Endothelial cell of umbilical vein (primary cell): ENCODE data around the gene CLCN5. TPM values are rescaled to one million over a fixed set of nuclear protein-coding genes. Genes with fewer than 3 reads are reported as not detected.

Experiments
- BruUV-seq: library from RNA; stranded (reverse); fragments of 400-500 nt; replicated peaks from 2 replicates; lab custom pipeline; 2021; lab: Mats Ljungman, UMichigan
- CTCF ChIA-PET: fragments of 300-600, 350-600 bp; sonication (Branson Sonifier 250); formaldehyde crosslinking; loops from one replicate; lab custom pipeline; 2021; ENCODE audit warnings: antibody characterized with exemption, inconsistent platforms; lab: Charles Lee
- POLR2A ChIA-PET: fragments of 300-600, 350-600 bp; sonication (Branson Sonifier 250); formaldehyde crosslinking; loops from one replicate; lab custom pipeline; 2021; ENCODE audit warnings: antibody characterized with exemption, inconsistent platforms; lab: Charles Lee
- DNase-seq: peaks from one replicate; pipeline ENCODE4 v3.0.0-alpha.2; 2011; ENCODE audit warnings: low read depth, low spot score
- FAIRE-seq: peaks from 2 replicates; lab custom pipeline; 2011; peaks lifted over from hg19 to GRCh38; lab: Jason Lieb, UNC
- H2AFZ ChIP-seq: 2 replicates; pipeline ENCODE4 v1.6.0; 2012; ENCODE audit warnings: low read depth, low read length, control low read depth, inconsistent platforms
- H3K27ac ChIP-seq: 2 replicates; pipeline ENCODE4 v1.5.1; 2011; ENCODE audit warnings: low read depth, mild to moderate bottlenecking, control low read depth, low read length, moderate library complexity; ENCODE audit not compliant: insufficient read depth
- H3K27me3 ChIP-seq, 2 experiments: 2 replicates each; pipeline versions ENCODE4 v1.6.0 to v1.6.1; 2011; ENCODE audit warnings: low read length in 2 of 2, mixed read lengths in 1 of 2; ENCODE audit not compliant: control insufficient read depth in 2 of 2, insufficient read depth in 2 of 2
- H3K36me3 ChIP-seq, 2 experiments: 2 replicates in 1 of 2; 3 replicates in 1 of 2; pipeline ENCODE4 v1.5.1; 2011; ENCODE audit warnings: low read length in 2 of 2, mild to moderate bottlenecking in 1 of 2, moderate library complexity in 1 of 2; ENCODE audit not compliant: control insufficient read depth in 2 of 2, insufficient read depth in 2 of 2; ENCODE audit errors: extremely low read depth in 1 of 2
- H3K4me1 ChIP-seq: 3 replicates; pipeline ENCODE4 v1.5.1; 2011; ENCODE audit warnings: mild to moderate bottlenecking, low read length; ENCODE audit not compliant: control insufficient read depth, insufficient read depth; ENCODE audit errors: extremely low read depth
- H3K4me2 ChIP-seq: 2 replicates; pipeline ENCODE4 v1.6.1; 2011; ENCODE audit warnings: low read length, control low read depth, mixed read lengths; ENCODE audit not compliant: insufficient read depth
- H3K4me3 ChIP-seq, 3 experiments: fragments of 200-600 bp in 1 of 3; sonication (generic), shearing (Covaris generic) in 1 of 3; replicated peaks in 1 of 3; 2 replicates each; pipeline ENCODE4 v1.5.1; 2011 to 2016; ENCODE audit warnings: control low read depth in 3 of 3, low read length in 3 of 3, mild to moderate bottlenecking in 2 of 3, inconsistent platforms in 1 of 3, low read depth in 1 of 3, moderate library complexity in 1 of 3; ENCODE audit not compliant: insufficient read depth in 1 of 3
- H3K79me2 ChIP-seq: 2 replicates; pipeline ENCODE4 v1.6.0; 2012; ENCODE audit warnings: low read length, inconsistent platforms; ENCODE audit not compliant: control insufficient read depth, insufficient read depth
- H3K9ac ChIP-seq: replicated peaks from 2 replicates; pipeline ENCODE3; 2011; ENCODE audit warnings: low read length, control low read depth; ENCODE audit not compliant: insufficient read depth; ENCODE audit errors: extremely low read depth
- H3K9me1 ChIP-seq: replicated peaks from 3 replicates; pipeline ENCODE4 v1.6.0; 2011; ENCODE audit warnings: mild to moderate bottlenecking, low read length; ENCODE audit not compliant: control insufficient read depth, insufficient read depth; ENCODE audit errors: extremely low read depth
- H3K9me3 ChIP-seq: replicated peaks from 2 replicates; pipeline ENCODE4 v1.5.1; 2012; ENCODE audit warnings: low read length, inconsistent platforms; ENCODE audit not compliant: control insufficient read depth, insufficient read depth
- H4K20me1 ChIP-seq: replicated peaks from 2 replicates; pipeline ENCODE3; 2011; ENCODE audit warnings: mild to moderate bottlenecking, low read length; ENCODE audit not compliant: control insufficient read depth, insufficient read depth; ENCODE audit errors: extremely low read depth
- CTCF ChIP-seq, 2 donors: IDR thresholded peaks; 1 replicate in 1 of 2; 2 replicates in 1 of 2; pipeline ENCODE4 v1.5.1; 2011; ENCODE audit warnings: low read length in 2 of 2, mild to moderate bottlenecking in 2 of 2, moderate library complexity in 2 of 2, control low read depth in 1 of 2, inconsistent platforms in 1 of 2, low read depth in 1 of 2; ENCODE audit not compliant: insufficient read depth in 1 of 2; ENCODE audit errors: extremely low read depth in 1 of 2
- EZH2 ChIP-seq: IDR thresholded peaks from 2 replicates; pipeline ENCODE4 v1.6.1; 2012; ENCODE audit warnings: borderline replicate concordance, low read depth, mild to moderate bottlenecking, moderate library complexity, low read length, inconsistent platforms; ENCODE audit not compliant: severe bottlenecking
- FOS ChIP-seq: IDR thresholded peaks from 2 replicates; pipeline ENCODE4 v1.6.1; 2011; ENCODE audit warnings: mild to moderate bottlenecking, low read length, moderate library complexity, borderline replicate concordance; ENCODE audit not compliant: insufficient read depth
- GATA2 ChIP-seq: IDR thresholded peaks from 2 replicates; pipeline ENCODE4 v1.7.0; 2011; ENCODE audit warnings: low read depth, mild to moderate bottlenecking, moderate library complexity, mixed read lengths, low read length; ENCODE audit not compliant: insufficient read length, insufficient read depth
- JUN ChIP-seq: IDR thresholded peaks from 2 replicates; pipeline ENCODE4 v1.6.1; 2011; ENCODE audit warnings: borderline replicate concordance, low read depth; ENCODE audit not compliant: insufficient read length, insufficient read depth
- MYC ChIP-seq: IDR thresholded peaks from one replicate; pipeline ENCODE4 v1.6.1; 2011; ENCODE audit warnings: mild to moderate bottlenecking, low read depth, low read length
- POLR2A ChIP-seq: IDR thresholded peaks from 2 replicates; pipeline ENCODE4 v1.6.1; 2012; ENCODE audit warnings: low read depth, mild to moderate bottlenecking, control low read depth, low read length
- POLR2AphosphoS5 ChIP-seq: IDR thresholded peaks from 2 replicates; pipeline ENCODE4 v1.6.1; 2012; ENCODE audit warnings: low read depth, mild to moderate bottlenecking, control low read depth, low read length, moderate library complexity; ENCODE audit not compliant: insufficient read depth
- dilution Hi-C: fragments of 300-500 bp; cut with MboI; formaldehyde crosslinking; loops from one replicate; pipeline ENCODE4 v1.15.0; 2019; ENCODE audit warnings: low sequenced_read_pairs; ENCODE audit not compliant: extremely low pct_ligation_motif_present
- intact Hi-C: fragments of 100-400 bp; cut with micrococcal nuclease; formaldehyde crosslinking; loops from one replicate; pipeline ENCODE4 v1.10.0; 2022
- polyA plus RNA-seq, 4 experiments: library from polyadenylated mRNA; depleted of rRNA in 3 of 4; stranded (reverse) in 3 of 4; unstranded in 1 of 4; fragments of >200 nt; gene quantifications; 2 replicates each; pipeline versions ENCODE4 v1.2.1 to v1.2.3, GENCODE V29; 2011 to 2012; ENCODE audit warnings: missing spikeins in 1 of 4
- total RNA-seq: library from RNA; stranded (reverse); gene quantifications from 2 replicates; pipeline ENCODE4 v1.2.3, GENCODE V29; 2021

The CLCN5 gene
- total and polyA plus RNA-seq, 2 donors (not counting 3 experiments of a cell fraction or from before 2014, with no cell fraction given): 3.1 to 12.9 TPM

GRCh38 chrX:50098749-50099148, 176.4 kb downstream of the CLCN5 start:
- H3K27ac ChIP-seq: no peak overlapping the region
- ChIA-PET POLR2A (no interaction called here), CTCF (interaction anchor here (1.0 to 5.6 kb wide), 4 partner anchors 107 to 583 kb away, joined by 3 to 63 read pairs (median 16); partner anchors contain the start of gene CCNB3)
- no TSS peak for BruUV-seq
- no peak for FAIRE-seq
- no peaks in the 10 kb centered on the region for H3K9me3 ChIP-seq
- H4K20me1 ChIP-seq: no peaks in the 10 kb centered on the region
- dilution Hi-C loops: no loop called here
- no peak overlapping the region for H3K4me3 ChIP-seq
- TF ChIP-seq GATA2: no peak
- TF ChIP-seq CTCF (IDR thresholded peaks at IDR 0.05; ENCODE audit: extremely low read depth in 1 of 2, insufficient read depth in 1 of 2, low read depth in 1 of 2, low read length in 2 of 2): no peak
- TF ChIP-seq EZH2: no peak
- no peak for TF ChIP-seq FOS
- no peak for TF ChIP-seq POLR2A
- no peak for TF ChIP-seq MYC
- no peak for TF ChIP-seq JUN
- TF ChIP-seq POLR2AphosphoS5: no peak
- no peak for DNase-seq
- no peaks in the 10 kb centered on the region for H3K79me2 ChIP-seq
- no peaks in the 10 kb centered on the region for H3K9me1 ChIP-seq
- H2AFZ ChIP-seq: no peak overlapping the region
- H3K4me2 ChIP-seq: no peak overlapping the region
- intact Hi-C loops: no loop called here
- no peak overlapping the region for H3K9ac ChIP-seq
- peaks cover 6% of the 10 kb centered on the region for H3K4me1 ChIP-seq
- no peaks in the 10 kb centered on the region for H3K27me3 ChIP-seq
- no peaks in the 10 kb centered on the region for H3K36me3 ChIP-seq
